Activated naive CD8-positive, alpha-beta T cell treated with anti-CD3 and anti-CD28 coated beads, Interleukin-2, amount 50 U/mL, for 24 hours (primary cell): Measurements from ENCODE around the gene PTPRN2.
A peak's percentile ranks its signal among the peaks of the same experiment; 100 is the strongest.
"Not testable (repeated sequence)": the region's sequence is repeated elsewhere in the genome, so short reads cannot be mapped to it uniquely, and the experiment has no call there.

Experiments
- ATAC-seq: fragments of 150-1000 bp; cut with Tn5 transposase; one replicate; pipeline ENCODE4 v1.10.0; 2021
- DNase-seq: peaks from one replicate; pipeline ENCODE4 v3.0.0; 2021
- H3K27ac Mint-ChIP-seq: one replicate; pipeline ENCODE4 v1.8.0; 2021; ENCODE audit warnings: mild to moderate bottlenecking, mixed read lengths
- H3K27me3 Mint-ChIP-seq: one replicate; pipeline ENCODE4 v1.8.0; 2021; ENCODE audit warnings: mixed read lengths
- H3K36me3 Mint-ChIP-seq: one replicate; pipeline ENCODE4 v1.8.0; 2021; ENCODE audit warnings: low read depth, mixed read lengths
- H3K4me1 Mint-ChIP-seq: one replicate; pipeline ENCODE4 v1.8.0; 2021; ENCODE audit warnings: mixed read lengths
- H3K4me3 Mint-ChIP-seq: one replicate; pipeline ENCODE4 v1.8.0; 2021; ENCODE audit warnings: mild to moderate bottlenecking, moderate library complexity, mixed read lengths
- H3K9me3 Mint-ChIP-seq: one replicate; pipeline ENCODE4 v1.8.0; 2021; ENCODE audit warnings: mixed read lengths

PTPRN2 gene

GRCh38 chr7:158432369-158433341, 155.0 kb downstream of the PTPRN2 start:
- ATAC-seq (no peak), DNase-seq (no peak)
- H3K4me1 Mint-ChIP-seq = no peaks in the 10 kb centered on the region
- H3K27ac Mint-ChIP-seq = no peak overlapping the region
- no peak overlapping the region for H3K4me3 Mint-ChIP-seq
- peaks cover 7% of the 10 kb centered on the region for H3K27me3 Mint-ChIP-seq
- no peaks in the 10 kb centered on the region for H3K36me3 Mint-ChIP-seq
- H3K9me3 Mint-ChIP-seq = no peaks in the 10 kb centered on the region

GRCh38 chr7:158431941-158432347, 155.7 kb downstream of the PTPRN2 start:
- no peak overlapping the region for H3K27ac Mint-ChIP-seq
- H3K36me3 Mint-ChIP-seq = no peaks in the 10 kb centered on the region
- DNase-seq (no peak), ATAC-seq (no peak)
- H3K4me3 Mint-ChIP-seq = no peak overlapping the region
- peaks cover 7% of the 10 kb centered on the region for H3K27me3 Mint-ChIP-seq
- no peaks in the 10 kb centered on the region for H3K4me1 Mint-ChIP-seq
- H3K9me3 Mint-ChIP-seq = no peaks in the 10 kb centered on the region

DNA sequence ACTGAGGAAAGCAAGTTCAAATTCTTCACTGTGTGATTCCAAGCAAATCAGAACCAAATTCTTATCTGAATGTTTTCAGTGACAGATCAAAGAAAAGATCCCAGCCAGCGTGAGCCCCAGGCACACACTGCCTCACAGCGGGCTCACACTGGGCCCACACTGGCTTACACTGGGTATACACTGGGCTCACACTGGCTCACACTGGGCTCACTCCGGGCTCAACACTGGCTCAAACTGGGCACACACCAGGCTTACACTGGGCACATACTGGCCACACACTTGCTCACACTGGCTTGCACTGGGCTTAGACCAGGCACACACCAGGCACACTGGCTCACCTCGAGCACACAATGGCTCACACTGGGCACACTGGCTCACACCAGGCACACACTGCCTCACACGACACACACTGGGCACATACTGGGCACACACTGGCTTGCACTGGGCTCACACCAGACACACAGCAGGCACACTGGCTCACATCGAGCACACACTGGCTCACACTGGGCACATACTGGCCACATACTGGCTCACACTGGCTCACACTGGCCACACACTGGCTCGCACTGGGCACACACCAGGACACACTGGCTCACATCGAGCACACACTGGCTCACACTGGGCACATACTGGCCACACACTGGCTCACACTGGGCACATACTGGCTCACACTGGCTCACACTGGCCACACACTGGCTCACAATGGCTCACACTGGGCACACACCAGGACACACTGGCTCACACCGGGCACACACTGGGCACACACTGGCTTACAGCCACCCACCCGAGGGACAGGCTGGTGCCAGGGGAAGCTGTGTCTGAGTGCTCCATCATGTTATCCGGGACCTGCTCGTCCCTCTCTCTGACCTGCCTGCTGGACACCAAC, 156.3 kb downstream of the PTPRN2 start:
- H3K9me3 Mint-ChIP-seq = no peaks in the 10 kb centered on the region
- H3K4me1 Mint-ChIP-seq = no peaks in the 10 kb centered on the region
- ATAC-seq (no peak), DNase-seq (no peak)
- no peak overlapping the region for H3K27ac Mint-ChIP-seq
- H3K4me3 Mint-ChIP-seq = no peak overlapping the region
- H3K36me3 Mint-ChIP-seq = no peaks in the 10 kb centered on the region
- peaks cover 7% of the 10 kb centered on the region for H3K27me3 Mint-ChIP-seq

DNA sequence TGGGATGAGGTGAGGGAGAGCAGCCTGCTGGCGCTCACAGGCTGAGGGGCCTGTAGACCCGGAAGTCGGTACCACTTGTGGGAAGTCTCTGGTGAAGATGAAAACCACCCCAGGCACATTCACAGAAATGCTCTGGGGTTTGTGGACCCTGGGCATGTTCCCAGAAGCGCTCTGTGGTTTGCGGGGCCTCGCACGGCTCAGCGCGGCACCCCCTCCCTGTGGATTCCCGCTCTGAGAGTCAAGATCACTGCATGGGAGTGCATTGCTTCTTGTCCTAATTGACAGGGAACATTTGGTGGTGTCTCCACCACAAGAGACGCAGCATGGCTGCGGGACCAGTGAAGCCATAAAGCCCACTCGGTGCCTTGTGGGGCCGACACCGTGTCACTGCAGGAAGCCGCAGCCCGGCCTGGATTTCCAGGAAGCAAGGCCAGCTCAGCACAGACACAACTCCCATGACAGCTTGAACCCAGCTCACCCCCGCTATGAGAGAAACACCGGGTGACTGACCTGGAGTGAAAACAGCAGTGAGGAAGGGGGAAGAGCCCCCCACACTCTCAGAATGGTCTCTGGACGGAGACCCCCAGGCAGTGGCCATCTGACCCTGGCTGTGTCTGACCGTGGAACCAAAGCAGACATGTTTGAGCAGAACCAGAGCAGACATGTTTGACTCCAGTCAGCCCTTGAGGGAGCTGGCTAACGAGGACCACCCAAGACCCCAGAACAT, 157.2 kb downstream of the PTPRN2 start:
- Mint-ChIP-seq H3K4me1 (no peaks in the 10 kb centered on the region), H3K9me3 (no peaks in the 10 kb centered on the region), H3K36me3 (no peaks in the 10 kb centered on the region), H3K27me3 (peaks cover under 1% of the 10 kb centered on the region), H3K27ac (no peak overlapping the region), H3K4me3 (no peak overlapping the region)
- ATAC-seq (no peak), DNase-seq (no peak)

GRCh38 chr7:158428837-158429753, 158.5 kb downstream of the PTPRN2 start:
- ATAC-seq = no peak
- no peak for DNase-seq
- H3K4me1 Mint-ChIP-seq = no peaks in the 10 kb centered on the region
- H3K36me3 Mint-ChIP-seq = no peaks in the 10 kb centered on the region
- H3K9me3 Mint-ChIP-seq = no peaks in the 10 kb centered on the region
- H3K27ac Mint-ChIP-seq = peak overlapping the region; percentile 26
- no peak overlapping the region for H3K4me3 Mint-ChIP-seq
- H3K27me3 Mint-ChIP-seq = no peaks in the 10 kb centered on the region

GRCh38 chr7:158428131-158428836, 159.3 kb downstream of the PTPRN2 start:
- Mint-ChIP-seq H3K27me3 (no peaks in the 10 kb centered on the region), H3K9me3 (no peaks in the 10 kb centered on the region), H3K36me3 (no peaks in the 10 kb centered on the region), H3K4me3 (no peak overlapping the region), H3K27ac (no peak overlapping the region), H3K4me1 (no peaks in the 10 kb centered on the region)
- no peak for ATAC-seq
- no peak for DNase-seq

DNA sequence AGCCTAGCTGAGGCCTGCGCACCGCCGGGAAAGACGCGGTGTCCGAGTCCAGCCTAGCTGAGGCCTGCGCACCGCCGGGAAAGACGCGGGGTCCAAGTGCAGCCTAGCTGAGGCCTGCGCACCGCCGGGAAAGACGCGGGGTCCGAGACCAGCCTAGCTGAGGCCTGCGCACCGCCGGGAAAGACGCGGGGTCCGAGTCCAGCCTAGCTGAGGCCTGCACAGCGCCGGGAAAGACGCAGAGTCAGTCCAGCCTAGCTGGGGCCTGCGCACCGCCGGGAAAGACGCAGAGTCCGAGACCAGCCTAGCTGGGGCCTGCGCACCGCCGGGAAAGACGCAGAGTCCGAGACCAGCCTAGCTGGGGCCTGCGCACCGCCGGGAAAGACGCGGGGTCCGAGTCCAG, 161.9 kb downstream of the PTPRN2 start:
- H3K27ac Mint-ChIP-seq, ATAC-seq, H3K9me3 Mint-ChIP-seq, H3K36me3 Mint-ChIP-seq, H3K4me1 Mint-ChIP-seq, H3K4me3 Mint-ChIP-seq, H3K27me3 Mint-ChIP-seq, DNase-seq: not testable (repeated sequence)

GRCh38 chr7:158424531-158424930, 163.1 kb downstream of the PTPRN2 start:
- H3K4me1 Mint-ChIP-seq = no peaks in the 10 kb centered on the region
- H3K27ac Mint-ChIP-seq = no peak overlapping the region
- ATAC-seq = no peak
- no peaks in the 10 kb centered on the region for H3K27me3 Mint-ChIP-seq
- DNase-seq = no peak
- H3K4me3 Mint-ChIP-seq = no peak overlapping the region
- H3K36me3 Mint-ChIP-seq = no peaks in the 10 kb centered on the region
- H3K9me3 Mint-ChIP-seq = no peaks in the 10 kb centered on the region

- Mint-ChIP-seq H3K27me3 (no peaks in the 10 kb centered on the region), H3K36me3 (no peaks in the 10 kb centered on the region), H3K27ac (no peak overlapping the region), H3K4me3 (no peak overlapping the region), H3K4me1 (no peaks in the 10 kb centered on the region), H3K9me3 (no peaks in the 10 kb centered on the region)
- DNase-seq (no peak), ATAC-seq (no peak)
These were observed 163.6 kb downstream of the PTPRN2 start for GRCh38 chr7:158424011-158424410.

DNA sequence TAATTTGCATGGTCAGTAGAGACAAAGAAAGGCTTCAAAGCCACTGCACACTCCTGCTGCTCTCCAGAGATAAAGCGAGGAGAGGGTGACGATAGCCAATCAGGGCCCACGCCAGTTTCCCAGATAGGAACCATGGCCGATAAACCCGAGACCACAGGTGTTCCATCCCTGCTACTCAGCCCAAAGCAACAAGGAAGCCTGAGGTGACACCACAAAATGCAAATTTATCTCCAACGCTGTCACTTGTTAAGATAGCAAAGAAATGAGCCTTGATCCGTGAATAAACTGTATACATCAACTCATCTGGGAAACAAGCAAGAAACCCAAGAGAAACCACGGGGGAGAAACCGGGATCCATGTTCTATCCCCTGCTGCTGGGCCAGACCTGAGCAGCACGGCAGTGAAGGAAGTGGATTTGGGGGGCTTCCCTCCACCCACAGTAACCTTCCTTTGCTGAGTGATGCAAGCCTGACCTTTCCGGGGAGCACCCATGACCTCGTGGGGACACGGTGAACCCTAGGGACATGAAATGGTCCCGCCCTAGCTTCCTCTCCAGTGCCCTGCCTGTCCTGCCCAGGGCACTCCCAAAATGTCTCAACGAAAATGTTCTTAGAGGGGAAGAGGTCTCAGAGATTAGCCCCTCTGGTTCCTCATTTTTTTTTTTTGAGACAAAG, 164.6 kb downstream of the PTPRN2 start:
- Mint-ChIP-seq H3K4me1 (no peaks in the 10 kb centered on the region), H3K4me3 (no peak overlapping the region), H3K27me3 (no peaks in the 10 kb centered on the region), H3K9me3 (peaks cover 7% of the 10 kb centered on the region), H3K27ac (no peak overlapping the region), H3K36me3 (no peaks in the 10 kb centered on the region)
- no peak for ATAC-seq
- DNase-seq = no peak

DNA sequence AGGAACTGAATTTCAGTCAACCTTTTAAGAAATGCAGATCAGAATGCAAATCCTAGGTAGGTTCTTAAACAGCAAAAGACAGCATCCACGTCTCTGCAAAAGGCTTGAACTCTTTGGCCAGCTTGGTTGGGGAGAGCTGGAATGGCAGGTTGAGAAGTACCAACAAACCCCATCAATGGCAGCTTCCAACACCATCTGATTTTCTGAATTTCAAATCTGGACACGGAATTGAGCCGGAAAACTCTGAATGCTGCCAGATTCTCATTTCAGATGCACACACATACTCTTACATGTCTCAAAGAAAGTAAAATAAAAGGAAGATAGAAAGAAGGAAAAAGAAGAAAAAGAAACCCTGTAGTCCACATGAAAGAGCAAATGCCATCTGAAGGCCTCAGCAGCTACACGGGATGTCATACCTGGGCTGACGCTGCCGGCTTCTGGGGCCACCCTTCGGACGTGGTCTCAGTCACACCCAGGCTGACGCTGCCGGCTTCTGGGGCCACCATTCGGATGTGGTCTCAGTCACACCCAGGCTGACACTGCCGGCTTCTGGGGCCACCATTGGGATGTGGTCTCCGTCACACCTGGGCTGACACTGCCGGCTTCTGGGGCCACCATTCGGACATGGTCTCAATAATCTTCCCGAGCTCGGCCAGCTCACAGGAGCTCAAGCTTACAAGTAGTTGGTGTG, 165.3 kb downstream of the PTPRN2 start:
- Mint-ChIP-seq H3K4me3 (no peak overlapping the region), H3K36me3 (no peaks in the 10 kb centered on the region), H3K27ac (no peak overlapping the region), H3K9me3 (peaks cover 11% of the 10 kb centered on the region), H3K4me1 (no peaks in the 10 kb centered on the region), H3K27me3 (no peaks in the 10 kb centered on the region)
- ATAC-seq = no peak
- no peak for DNase-seq

GRCh38 chr7:158421361-158421760, 166.3 kb downstream of the PTPRN2 start:
- Mint-ChIP-seq H3K9me3 (peaks cover 11% of the 10 kb centered on the region), H3K36me3 (no peaks in the 10 kb centered on the region), H3K4me1 (no peaks in the 10 kb centered on the region), H3K27ac (no peak overlapping the region), H3K27me3 (no peaks in the 10 kb centered on the region), H3K4me3 (no peak overlapping the region)
- DNase-seq (no peak), ATAC-seq (no peak)
